Mucosa of descending colon (tissue), 3 donors: Measurements from ENCODE around the gene TMEM231. TPM values are rescaled to one million over a fixed set of nuclear protein-coding genes. Genes with fewer than 3 reads are reported as not detected.

Experiments
- ATAC-seq: fragments of 200-7000 bp; cut with Tn5 transposase; one replicate; pipeline ENCODE4 v1.9.1; 2020; ENCODE audit warnings: mild to moderate bottlenecking, moderate library complexity
- DNase-seq, 3 donors: peaks; one replicate each; pipeline ENCODE4 v3.0.0-alpha.2; 2020
- H3K36me3 ChIP-seq: fragments of 200-600 bp; one replicate; pipeline ENCODE4 v1.8.0; 2021; ENCODE audit warnings: low read depth, mild to moderate bottlenecking
- H3K4me1 ChIP-seq: fragments of 200-600 bp; one replicate; pipeline ENCODE4 v1.8.0; 2021; ENCODE audit warnings: low read depth, mild to moderate bottlenecking
- H3K4me3 ChIP-seq: fragments of 200-600 bp; one replicate; pipeline ENCODE4 v1.8.0; 2021; ENCODE audit warnings: mild to moderate bottlenecking
- H3K9me3 ChIP-seq: fragments of 200-600 bp; one replicate; pipeline ENCODE4 v1.8.0; 2021; ENCODE audit warnings: mild to moderate bottlenecking
- CTCF ChIP-seq: fragments of 200-600 bp; IDR thresholded peaks from one replicate; pipeline ENCODE4 v1.8.0; 2022; ENCODE audit warnings: antibody characterized with exemption, mild to moderate bottlenecking
- intact Hi-C, 2 donors: fragments of 100-400 bp; cut with DNase I in 1 of 2; cut with micrococcal nuclease in 1 of 2; formaldehyde crosslinking; loops; one replicate each; pipeline versions ENCODE4 v1.11.0 to v1.11.1; 2022; cut with DNase I, micrococcal nuclease
- total RNA-seq, 3 donors: library from RNA; stranded (reverse); fragmentation: NEBNext Ultra II Directional in 2 of 3; extraction: Animal tissue kit (Norgen Biotek cat#: 25700) in 2 of 3; gene quantifications; one replicate each; pipeline versions ENCODE4 v1.2.1 to v1.2.4, GENCODE V29; 2021 to 2023
- donor health status: DM: no; HTN: no; CAD: no; lungs with moderate emphysema.
- donor health status: DM: no; HTN: no; CAD: no.
- donor health status: DM: no; HTN: yes; CAD: no.

The TMEM231 gene
- total RNA-seq, 3 donors from 2014 or later = 4.7 to 7.3 (median 5.5) TPM

GRCh38 chr16:75572864-75573542, 17.0 kb upstream of the TMEM231 start:
- intact Hi-C loops = no loop called here
- Histone ChIP-seq H3K9me3 (no peaks in the 10 kb centered on the region), H3K36me3 (no peaks in the 10 kb centered on the region), H3K4me3 (no peak overlapping the region), H3K4me1 (peaks cover 5% of the 10 kb centered on the region)
- no peak for DNase-seq
- no peak for ATAC-seq
- TF ChIP-seq CTCF = no peak

GRCh38 chr16:75570396-75571065, 14.5 kb upstream of the TMEM231 start:
- Histone ChIP-seq H3K9me3 (no peaks in the 10 kb centered on the region), H3K4me3 (no peak overlapping the region), H3K36me3 (no peaks in the 10 kb centered on the region), H3K4me1 (peaks cover 16% of the 10 kb centered on the region)
- intact Hi-C loops = no loop called here
- ATAC-seq = no peak
- TF ChIP-seq CTCF = no peak
- no peak for DNase-seq

DNA sequence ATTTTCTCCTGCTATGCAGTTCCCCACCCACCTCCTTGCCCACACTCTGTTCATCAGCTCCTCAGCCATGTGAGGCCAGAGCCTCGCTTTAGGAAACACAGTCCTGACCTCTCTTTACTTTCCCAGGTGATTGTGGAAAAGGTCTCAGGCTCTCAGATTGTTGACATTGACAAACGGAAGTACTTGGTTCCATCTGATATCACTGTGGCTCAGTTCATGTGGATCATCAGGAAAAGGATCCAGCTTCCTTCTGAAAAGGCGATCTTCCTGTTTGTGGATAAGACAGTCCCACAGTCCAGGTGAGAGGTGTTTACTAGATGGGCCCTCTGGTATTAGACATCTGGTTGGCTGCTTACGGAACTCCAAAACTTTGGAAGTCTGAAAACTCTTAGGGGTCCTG, 11.9 kb upstream of the TMEM231 start:
- no peak for ATAC-seq
- TF ChIP-seq CTCF = no peak
- no peaks in the 10 kb centered on the region for H3K36me3 ChIP-seq
- intact Hi-C loops = no loop called here
- DNase-seq = no peak
- H3K9me3 ChIP-seq = no peaks in the 10 kb centered on the region
- no peak overlapping the region for H3K4me3 ChIP-seq
- H3K4me1 ChIP-seq = peaks cover 18% of the 10 kb centered on the region

GRCh38 chr16:75566758-75567255, 10.8 kb upstream of the TMEM231 start:
- DNase-seq (peak in 1 of 3 donors; percentile 53), ATAC-seq (peak; percentile 4)
- intact Hi-C loops = no loop called here
- Histone ChIP-seq H3K9me3 (no peaks in the 10 kb centered on the region), H3K4me3 (peak overlapping the region; percentile 85), H3K4me1 (peaks cover 18% of the 10 kb centered on the region), H3K36me3 (no peaks in the 10 kb centered on the region)
- no peak for TF ChIP-seq CTCF

DNA sequence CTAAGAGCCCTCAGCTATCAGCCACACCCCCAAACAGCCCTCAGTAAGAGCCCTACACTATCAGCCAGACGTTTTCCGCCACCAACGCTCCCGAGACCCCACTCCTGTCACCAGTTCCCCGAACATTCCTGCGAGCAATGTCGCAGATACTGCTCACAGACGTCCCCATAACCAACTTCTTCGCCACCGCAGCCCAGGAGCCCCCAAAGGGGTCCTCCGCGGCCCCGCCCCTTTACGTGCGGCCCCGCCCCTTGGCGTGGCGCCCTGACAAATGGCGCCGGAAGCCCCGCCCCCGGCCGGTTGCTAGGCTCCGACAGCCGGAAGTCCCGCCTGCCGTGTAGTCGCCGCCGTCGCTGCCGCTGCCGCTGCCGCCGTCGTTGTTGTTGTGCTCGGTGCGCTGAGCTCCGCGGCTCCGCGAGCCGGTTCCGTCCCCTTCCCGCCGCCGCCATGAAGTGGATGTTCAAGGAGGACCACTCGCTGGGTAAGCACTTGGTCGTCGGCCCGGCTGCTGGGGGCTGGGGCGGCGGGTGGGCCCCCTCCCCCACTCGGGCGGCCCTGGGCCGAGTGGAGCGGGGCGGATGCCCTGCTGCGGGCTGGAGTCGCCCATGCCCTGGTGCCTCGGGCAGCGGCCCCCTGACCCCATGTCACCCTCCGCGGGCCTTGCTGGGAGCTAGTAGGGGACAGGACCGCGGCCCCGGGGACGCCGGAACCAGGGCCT, 10.1 kb upstream of the TMEM231 start, which contains the start of gene GABARAPL2:
TSS of gene GABARAPL2 (plus strand) at position 340 of the 718 bp plus-strand sequence. CDS start at position 448, 108 bp downstream.
- no peaks in the 10 kb centered on the region for H3K9me3 ChIP-seq
- intact Hi-C loops = no loop called here
- ATAC-seq = peak; percentile 93
- no peak for TF ChIP-seq CTCF
- H3K36me3 ChIP-seq = no peaks in the 10 kb centered on the region
- peak; percentile 90 to 94 (median 92) for DNase-seq
- H3K4me3 ChIP-seq = peak within 1 kb of the TSS; percentile 85
- peaks cover 18% of the 10 kb centered on the region for H3K4me1 ChIP-seq
